ENCODE measurements around the gene CSAD. TPM values are rescaled to one million over a fixed set of nuclear protein-coding genes. Genes with fewer than 3 reads are reported as not detected.

The CSAD gene
- total and polyA plus RNA-seq, 2 of the 13 experiments (the other 11 are each of a cell fraction or from before 2014, with no cell fraction given) = 7.2 to 23.5 TPM

DNA sequence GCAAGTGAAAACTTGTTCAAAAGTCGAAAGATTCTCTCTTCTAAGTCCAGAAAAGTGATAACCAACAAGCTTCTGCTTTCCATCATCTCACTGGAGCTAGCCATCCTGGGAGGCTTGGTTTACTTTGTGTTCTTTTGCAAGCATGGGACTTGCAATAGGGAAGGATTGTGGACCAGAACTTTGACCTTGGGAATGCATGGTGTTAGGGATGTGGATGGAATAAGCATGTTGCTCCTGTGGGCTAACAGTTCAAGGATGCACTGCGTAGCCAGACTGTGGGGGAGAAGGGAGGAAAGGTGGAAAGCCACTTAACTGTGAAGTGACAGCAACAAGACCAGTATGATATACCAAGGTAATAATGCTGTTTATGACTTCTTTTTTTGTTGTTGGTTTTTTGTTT is 48.9 kb downstream of the CSAD start (continued):
- TF ChIP-seq, protein P1, sequence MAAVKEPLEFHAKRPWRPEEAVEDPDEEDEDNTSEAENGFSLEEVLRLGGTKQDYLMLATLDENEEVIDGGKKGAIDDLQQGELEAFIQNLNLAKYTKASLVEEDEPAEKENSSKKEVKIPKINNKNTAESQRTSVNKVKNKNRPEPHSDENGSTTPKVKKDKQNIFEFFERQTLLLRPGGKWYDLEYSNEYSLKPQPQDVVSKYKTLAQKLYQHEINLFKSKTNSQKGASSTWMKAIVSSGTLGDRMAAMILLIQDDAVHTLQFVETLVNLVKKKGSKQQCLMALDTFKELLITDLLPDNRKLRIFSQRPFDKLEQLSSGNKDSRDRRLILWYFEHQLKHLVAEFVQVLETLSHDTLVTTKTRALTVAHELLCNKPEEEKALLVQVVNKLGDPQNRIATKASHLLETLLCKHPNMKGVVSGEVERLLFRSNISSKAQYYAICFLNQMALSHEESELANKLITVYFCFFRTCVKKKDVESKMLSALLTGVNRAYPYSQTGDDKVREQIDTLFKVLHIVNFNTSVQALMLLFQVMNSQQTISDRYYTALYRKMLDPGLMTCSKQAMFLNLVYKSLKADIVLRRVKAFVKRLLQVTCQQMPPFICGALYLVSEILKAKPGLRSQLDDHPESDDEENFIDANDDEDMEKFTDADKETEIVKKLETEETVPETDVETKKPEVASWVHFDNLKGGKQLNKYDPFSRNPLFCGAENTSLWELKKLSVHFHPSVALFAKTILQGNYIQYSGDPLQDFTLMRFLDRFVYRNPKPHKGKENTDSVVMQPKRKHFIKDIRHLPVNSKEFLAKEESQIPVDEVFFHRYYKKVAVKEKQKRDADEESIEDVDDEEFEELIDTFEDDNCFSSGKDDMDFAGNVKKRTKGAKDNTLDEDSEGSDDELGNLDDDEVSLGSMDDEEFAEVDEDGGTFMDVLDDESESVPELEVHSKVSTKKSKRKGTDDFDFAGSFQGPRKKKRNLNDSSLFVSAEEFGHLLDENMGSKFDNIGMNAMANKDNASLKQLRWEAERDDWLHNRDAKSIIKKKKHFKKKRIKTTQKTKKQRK (IDR thresholded peaks at IDR 0.05; ENCODE audit: low read length) = no peak
- TF ChIP-seq ZMAT3 (CRISPR knock-in tag; conservative IDR thresholded peaks at IDR 0.05) (no peak), MED1 (CRISPR knock-in tag; IDR thresholded peaks at IDR 0.05) (no peak), ARNTL (CRISPR knock-in tag; IDR thresholded peaks at IDR 0.05) (no peak), ZNF556 (CRISPR knock-in tag; IDR thresholded peaks at IDR 0.05; ENCODE audit: borderline replicate concordance) (peak; percentile 96), LCORL (IDR thresholded peaks at IDR 0.05) (no peak), LCORL (CRISPR knock-in tag; IDR thresholded peaks at IDR 0.05) (no peak), MED13 (CRISPR knock-in tag; IDR thresholded peaks at IDR 0.05) (no peak), MIER3 (CRISPR knock-in tag; IDR thresholded peaks at IDR 0.05; ENCODE audit: borderline replicate concordance) (no peak), ZNF615 (CRISPR knock-in tag; IDR thresholded peaks at IDR 0.05; ENCODE audit: borderline replicate concordance) (no peak), ZFP62 (CRISPR knock-in tag; IDR thresholded peaks at IDR 0.05) (no peak), FLYWCH1 (CRISPR knock-in tag; IDR thresholded peaks at IDR 0.05) (no peak), RBM39 (IDR thresholded peaks at IDR 0.05; ENCODE audit: low read depth, low read length, poor library complexity, severe bottlenecking) (no peak)
- TF ChIP-seq, protein P2, sequence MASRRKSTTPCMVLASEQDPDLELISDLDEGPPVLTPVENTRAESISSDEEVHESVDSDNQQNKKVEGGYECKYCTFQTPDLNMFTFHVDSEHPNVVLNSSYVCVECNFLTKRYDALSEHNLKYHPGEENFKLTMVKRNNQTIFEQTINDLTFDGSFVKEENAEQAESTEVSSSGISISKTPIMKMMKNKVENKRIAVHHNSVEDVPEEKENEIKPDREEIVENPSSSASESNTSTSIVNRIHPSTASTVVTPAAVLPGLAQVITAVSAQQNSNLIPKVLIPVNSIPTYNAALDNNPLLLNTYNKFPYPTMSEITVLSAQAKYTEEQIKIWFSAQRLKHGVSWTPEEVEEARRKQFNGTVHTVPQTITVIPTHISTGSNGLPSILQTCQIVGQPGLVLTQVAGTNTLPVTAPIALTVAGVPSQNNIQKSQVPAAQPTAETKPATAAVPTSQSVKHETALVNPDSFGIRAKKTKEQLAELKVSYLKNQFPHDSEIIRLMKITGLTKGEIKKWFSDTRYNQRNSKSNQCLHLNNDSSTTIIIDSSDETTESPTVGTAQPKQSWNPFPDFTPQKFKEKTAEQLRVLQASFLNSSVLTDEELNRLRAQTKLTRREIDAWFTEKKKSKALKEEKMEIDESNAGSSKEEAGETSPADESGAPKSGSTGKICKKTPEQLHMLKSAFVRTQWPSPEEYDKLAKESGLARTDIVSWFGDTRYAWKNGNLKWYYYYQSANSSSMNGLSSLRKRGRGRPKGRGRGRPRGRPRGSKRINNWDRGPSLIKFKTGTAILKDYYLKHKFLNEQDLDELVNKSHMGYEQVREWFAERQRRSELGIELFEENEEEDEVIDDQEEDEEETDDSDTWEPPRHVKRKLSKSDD (CRISPR knock-in tag; IDR thresholded peaks at IDR 0.05; ENCODE audit: low read depth) = no peak
- TF ChIP-seq, protein P3, sequence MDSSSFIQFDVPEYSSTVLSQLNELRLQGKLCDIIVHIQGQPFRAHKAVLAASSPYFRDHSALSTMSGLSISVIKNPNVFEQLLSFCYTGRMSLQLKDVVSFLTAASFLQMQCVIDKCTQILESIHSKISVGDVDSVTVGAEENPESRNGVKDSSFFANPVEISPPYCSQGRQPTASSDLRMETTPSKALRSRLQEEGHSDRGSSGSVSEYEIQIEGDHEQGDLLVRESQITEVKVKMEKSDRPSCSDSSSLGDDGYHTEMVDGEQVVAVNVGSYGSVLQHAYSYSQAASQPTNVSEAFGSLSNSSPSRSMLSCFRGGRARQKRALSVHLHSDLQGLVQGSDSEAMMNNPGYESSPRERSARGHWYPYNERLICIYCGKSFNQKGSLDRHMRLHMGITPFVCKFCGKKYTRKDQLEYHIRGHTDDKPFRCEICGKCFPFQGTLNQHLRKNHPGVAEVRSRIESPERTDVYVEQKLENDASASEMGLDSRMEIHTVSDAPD (CRISPR knock-in tag; IDR thresholded peaks at IDR 0.05) = no peak
- TF ChIP-seq, protein P4, sequence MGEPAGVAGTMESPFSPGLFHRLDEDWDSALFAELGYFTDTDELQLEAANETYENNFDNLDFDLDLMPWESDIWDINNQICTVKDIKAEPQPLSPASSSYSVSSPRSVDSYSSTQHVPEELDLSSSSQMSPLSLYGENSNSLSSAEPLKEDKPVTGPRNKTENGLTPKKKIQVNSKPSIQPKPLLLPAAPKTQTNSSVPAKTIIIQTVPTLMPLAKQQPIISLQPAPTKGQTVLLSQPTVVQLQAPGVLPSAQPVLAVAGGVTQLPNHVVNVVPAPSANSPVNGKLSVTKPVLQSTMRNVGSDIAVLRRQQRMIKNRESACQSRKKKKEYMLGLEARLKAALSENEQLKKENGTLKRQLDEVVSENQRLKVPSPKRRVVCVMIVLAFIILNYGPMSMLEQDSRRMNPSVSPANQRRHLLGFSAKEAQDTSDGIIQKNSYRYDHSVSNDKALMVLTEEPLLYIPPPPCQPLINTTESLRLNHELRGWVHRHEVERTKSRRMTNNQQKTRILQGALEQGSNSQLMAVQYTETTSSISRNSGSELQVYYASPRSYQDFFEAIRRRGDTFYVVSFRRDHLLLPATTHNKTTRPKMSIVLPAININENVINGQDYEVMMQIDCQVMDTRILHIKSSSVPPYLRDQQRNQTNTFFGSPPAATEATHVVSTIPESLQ (CRISPR knock-in tag; conservative IDR thresholded peaks at IDR 0.05) = no peak
- TF ChIP-seq, protein P5, sequence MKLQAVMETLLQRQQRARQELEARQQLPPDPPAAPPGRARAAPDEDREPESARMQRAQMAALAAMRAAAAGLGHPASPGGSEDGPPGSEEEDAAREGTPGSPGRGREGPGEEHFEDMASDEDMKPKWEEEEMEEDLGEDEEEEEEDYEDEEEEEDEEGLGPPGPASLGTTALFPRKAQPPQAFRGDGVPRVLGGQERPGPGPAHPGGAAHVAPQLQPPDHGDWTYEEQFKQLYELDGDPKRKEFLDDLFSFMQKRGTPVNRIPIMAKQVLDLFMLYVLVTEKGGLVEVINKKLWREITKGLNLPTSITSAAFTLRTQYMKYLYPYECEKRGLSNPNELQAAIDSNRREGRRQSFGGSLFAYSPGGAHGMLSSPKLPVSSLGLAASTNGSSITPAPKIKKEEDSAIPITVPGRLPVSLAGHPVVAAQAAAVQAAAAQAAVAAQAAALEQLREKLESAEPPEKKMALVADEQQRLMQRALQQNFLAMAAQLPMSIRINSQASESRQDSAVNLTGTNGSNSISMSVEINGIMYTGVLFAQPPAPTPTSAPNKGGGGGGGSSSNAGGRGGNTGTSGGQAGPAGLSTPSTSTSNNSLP (IDR thresholded peaks at IDR 0.05; ENCODE audit: low read depth, low read length) = no peak
- TF ChIP-seq, protein P6, sequence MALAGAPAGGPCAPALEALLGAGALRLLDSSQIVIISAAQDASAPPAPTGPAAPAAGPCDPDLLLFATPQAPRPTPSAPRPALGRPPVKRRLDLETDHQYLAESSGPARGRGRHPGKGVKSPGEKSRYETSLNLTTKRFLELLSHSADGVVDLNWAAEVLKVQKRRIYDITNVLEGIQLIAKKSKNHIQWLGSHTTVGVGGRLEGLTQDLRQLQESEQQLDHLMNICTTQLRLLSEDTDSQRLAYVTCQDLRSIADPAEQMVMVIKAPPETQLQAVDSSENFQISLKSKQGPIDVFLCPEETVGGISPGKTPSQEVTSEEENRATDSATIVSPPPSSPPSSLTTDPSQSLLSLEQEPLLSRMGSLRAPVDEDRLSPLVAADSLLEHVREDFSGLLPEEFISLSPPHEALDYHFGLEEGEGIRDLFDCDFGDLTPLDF (CRISPR knock-in tag; IDR thresholded peaks at IDR 0.05) = no peak

Data from HepG2 (cell line).